ENCODE measurements around the gene SBSN.
A peak's percentile ranks its signal among the peaks of the same experiment; 100 is the strongest.

Gene SBSN

GRCh38 chr19:35553385-35554000 is 25.4 kb upstream of the SBSN start:
- no peak for DNase-seq

GRCh38 chr19:35552534-35553384 is 24.6 kb upstream of the SBSN start:
- DNase-seq = no peak

GRCh38 chr19:35551091-35551810 is 23.1 kb upstream of the SBSN start:
- no peak for DNase-seq

- DNase-seq = no peak
Measured at GRCh38 chr19:35549879-35550523, 21.9 kb upstream of the SBSN start.

DNA sequence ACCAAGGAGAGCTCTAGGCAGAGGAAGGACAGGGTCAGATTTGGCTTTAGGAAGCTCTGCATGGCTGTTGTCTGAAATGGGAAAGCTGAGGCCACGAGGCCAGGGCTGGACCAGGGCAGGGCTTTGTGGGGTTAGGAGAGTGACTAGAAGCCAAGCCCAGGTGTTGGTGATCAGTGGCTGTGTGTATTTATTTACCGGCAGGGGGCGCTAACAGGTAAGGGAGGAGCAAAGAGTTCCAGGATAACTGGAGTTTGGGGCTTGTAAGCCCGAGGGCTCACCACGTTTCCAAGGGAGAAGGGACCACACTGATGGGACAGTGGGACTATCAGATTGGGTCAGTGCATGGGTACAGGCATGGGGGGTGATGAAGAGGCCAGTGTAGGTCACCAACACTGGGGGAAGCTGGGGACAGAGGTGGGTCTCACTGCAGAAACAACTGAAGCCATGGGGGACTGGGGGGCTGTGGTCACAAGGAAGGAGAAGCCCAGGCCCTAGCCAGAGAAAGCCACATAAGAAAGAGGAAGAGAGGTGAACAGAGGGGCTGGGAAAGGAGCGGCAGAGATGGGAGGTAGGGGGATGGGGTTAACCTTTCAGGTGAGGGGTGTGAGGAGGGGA is 21.2 kb upstream of the SBSN start:
- DNase-seq = peak; percentile 51 to 60

GRCh38 chr19:35546532-35546931 is 18.4 kb upstream of the SBSN start:
- no peak for DNase-seq

GRCh38 chr19:35545855-35546381 is 17.8 kb upstream of the SBSN start:
- peak; percentile 69 to 81 for DNase-seq

GRCh38 chr19:35545001-35545854 is 17.1 kb upstream of the SBSN start, which contains the start of gene TMEM147:
Gene TMEM147 (plus strand): TSS chr19:35545626. CDS start chr19:35545740, 114 bp downstream.
- DNase-seq = peak; percentile 82 to 92

DNA sequence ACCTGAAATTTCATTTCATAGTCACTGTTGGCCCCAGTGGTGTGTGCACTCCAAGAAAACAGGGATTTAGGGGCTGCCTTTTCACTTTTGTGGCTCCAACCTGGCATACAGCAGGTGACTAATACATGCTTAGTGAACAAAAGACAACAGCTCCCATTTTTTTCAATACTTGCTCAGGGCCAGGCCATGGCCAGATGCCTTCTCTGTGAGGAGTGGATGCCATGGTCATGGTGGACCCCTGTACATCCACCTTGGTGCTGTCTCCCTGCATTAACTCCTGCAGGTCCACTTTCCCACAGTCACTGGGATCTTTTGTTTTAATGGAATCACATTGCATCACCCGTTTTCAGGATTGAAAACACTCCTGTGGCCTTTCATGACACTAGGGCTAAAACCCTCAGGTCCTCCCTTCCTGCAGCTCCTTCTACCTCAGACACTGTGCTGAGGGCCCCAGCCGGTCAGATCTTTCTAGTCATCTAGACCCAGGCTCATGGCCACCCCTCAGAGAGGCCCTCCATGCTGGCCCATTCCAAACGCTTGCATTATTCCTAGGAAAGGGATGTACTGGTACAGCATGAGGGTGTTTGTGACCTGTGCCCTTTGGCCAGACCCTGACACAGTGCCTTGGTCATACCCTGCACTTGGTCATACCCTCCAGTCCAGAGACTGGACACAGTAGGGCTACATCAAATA is 16.1 kb upstream of the SBSN start:
- no peak for DNase-seq

GRCh38 chr19:35543280-35544109 is 15.4 kb upstream of the SBSN start:
- no peak for DNase-seq

GRCh38 chr19:35542209-35542608 is 14.1 kb upstream of the SBSN start:
- no peak for DNase-seq

- DNase-seq = no peak
Measured at GRCh38 chr19:35540356-35540927, 12.3 kb upstream of the SBSN start.

DNA sequence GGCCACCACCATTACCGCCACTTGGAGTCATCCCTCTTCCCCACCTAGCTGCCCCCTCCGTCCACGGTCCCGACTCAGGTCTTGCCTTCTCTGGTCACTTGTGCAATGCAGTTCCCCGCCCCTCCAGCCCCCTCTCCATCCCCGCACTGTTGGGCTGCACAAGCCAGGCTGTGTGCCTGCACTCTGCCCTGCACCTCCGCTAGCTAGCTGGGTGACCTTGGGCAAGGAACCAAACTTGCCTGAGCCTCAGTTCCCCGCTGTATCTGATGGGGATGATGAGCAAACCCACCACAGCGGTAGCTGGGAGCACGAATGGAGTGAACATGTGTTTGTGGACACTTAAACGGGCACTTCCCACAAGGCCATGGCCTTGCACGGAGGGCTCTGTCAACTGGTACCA is 11.7 kb upstream of the SBSN start:
- no peak for DNase-seq

DNA sequence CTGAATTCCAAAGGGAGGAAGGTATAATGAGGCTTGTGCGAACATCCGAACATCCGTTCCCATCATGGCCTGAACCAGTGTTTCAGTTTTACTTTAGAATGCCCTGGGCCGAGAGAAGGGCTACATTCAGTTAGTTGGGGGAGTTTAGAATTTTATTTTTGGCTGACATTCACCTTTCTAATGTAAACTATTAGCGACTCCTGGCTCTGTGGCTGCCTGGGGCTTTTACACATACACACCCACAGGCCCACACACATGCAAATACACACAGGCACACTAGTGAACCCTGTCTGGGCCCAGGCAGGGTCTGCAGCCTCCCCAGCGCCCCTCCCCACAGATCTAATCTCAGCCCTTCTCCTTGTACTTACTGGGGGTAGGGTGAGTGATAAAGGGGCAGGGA is 11.2 kb upstream of the SBSN start:
- DNase-seq = no peak

- no peak for DNase-seq
Measured at GRCh38 chr19:35534803-35535480, 6.8 kb upstream of the SBSN start.

GRCh38 chr19:35533822-35534392 is 5.8 kb upstream of the SBSN start:
- peak; percentile 28 to 42 for DNase-seq

DNA sequence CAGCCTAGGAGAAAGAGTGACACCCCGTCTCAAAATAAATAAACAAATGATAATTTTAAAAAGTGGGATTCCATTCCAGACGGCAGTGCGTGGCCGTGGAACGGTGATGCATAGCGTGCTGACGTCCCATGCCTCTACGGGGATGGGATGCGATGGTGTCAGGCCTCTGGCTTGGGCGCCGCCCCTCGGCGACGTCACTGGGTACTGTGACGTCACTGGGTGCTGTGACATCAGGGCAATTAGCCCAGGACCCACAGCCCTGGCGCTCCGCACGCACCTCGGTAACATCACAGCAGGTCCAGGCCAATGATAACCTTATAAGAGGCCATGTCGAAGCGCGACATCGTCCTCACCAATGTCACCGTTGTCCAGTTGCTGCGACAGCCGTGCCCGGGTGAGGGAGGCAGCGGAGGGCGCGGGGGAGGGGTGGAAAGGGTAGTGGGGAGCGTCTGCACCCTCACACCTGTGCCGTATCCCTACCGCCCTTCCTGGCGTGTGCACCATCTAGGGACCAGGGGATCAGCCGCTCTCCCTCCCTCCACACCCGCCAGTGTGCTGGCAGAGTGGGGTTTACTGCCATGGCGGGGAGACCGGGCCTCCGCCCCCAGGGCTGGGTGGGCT is 5.2 kb upstream of the SBSN start, which contains the start of gene GAPDHS:
TSS of gene GAPDHS (plus strand) at position 256 of the 621 bp plus-strand sequence. CDS start at position 328, 72 bp downstream.
- DNase-seq = no peak

DNA sequence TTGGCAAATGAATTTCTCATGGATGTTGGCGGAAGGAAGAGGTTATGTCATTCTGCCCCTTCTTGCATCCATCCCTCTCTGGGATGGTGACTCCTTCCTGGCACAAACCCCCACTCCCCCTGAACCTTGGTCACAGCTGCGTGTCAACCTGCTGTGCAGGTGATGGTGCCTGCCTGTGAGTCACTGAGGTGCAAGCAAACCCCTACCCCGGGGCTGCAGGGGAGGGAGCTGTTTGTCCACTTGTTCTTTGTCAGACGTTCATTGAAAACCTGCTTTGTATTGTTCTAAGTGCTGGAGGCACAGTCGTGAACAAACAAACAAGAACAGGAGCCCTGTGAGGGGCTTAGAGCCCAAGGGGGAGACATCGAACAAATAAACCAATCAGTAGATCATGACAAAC is 3.2 kb upstream of the SBSN start:
- no peak for DNase-seq

Data from stimulated activated CD4-positive, alpha-beta T cell treated with anti-CD3 and anti-CD28 coated beads, Interleukin-2, amount 100 ng/mL, for 24 hours (primary cell).